Coronary artery (tissue), 2 donors: ENCODE data around the gene GPC3.

ENCODE experiments used
- DNase-seq: peaks from one replicate; pipeline ENCODE4 v3.0.0-alpha.2; 2017; ENCODE audit warnings: low spot score
- H3K27ac ChIP-seq, 2 donors: fragments of 200-600 bp; sonication (generic); one replicate each; pipeline ENCODE4 v1.5.1; 2016 to 2019
- H3K4me3 ChIP-seq: fragments of 200-600 bp; sonication (generic); 2 replicates; pipeline ENCODE4 v1.5.1; 2016; ENCODE audit warnings: mild to moderate bottlenecking, moderate library complexity
- TF ChIP-seq, protein P1 (sequence below): fragments of 200-600 bp; sonication (generic); IDR thresholded peaks from one replicate; pipeline ENCODE4 v1.5.1; 2019; ENCODE audit warnings: antibody characterized with exemption

Gene GPC3

DNA sequence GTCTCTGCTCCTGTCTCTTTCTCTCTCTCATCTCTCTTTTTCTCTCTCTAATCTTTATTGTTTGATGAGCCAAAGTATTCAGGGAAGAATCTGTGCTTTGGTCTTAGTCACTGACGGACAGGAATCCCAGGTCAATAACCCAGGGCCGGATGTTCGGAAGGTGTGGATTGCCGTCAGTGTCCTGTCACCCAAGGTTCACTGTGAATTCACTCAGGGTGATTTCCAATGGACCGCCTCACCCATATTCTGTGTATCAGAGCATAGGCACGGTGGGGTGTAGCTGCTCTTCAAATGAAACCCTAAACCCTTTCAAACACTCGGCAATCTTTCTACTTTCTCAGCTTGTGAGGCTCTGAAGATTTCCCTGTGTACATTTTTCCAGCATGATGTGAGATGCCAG lies 425.5 kb downstream of the GPC3 start:
- H3K27ac ChIP-seq = no peak overlapping the region
- H3K4me3 ChIP-seq = no peak overlapping the region
- no peak for DNase-seq
- TF ChIP-seq, protein P1, sequence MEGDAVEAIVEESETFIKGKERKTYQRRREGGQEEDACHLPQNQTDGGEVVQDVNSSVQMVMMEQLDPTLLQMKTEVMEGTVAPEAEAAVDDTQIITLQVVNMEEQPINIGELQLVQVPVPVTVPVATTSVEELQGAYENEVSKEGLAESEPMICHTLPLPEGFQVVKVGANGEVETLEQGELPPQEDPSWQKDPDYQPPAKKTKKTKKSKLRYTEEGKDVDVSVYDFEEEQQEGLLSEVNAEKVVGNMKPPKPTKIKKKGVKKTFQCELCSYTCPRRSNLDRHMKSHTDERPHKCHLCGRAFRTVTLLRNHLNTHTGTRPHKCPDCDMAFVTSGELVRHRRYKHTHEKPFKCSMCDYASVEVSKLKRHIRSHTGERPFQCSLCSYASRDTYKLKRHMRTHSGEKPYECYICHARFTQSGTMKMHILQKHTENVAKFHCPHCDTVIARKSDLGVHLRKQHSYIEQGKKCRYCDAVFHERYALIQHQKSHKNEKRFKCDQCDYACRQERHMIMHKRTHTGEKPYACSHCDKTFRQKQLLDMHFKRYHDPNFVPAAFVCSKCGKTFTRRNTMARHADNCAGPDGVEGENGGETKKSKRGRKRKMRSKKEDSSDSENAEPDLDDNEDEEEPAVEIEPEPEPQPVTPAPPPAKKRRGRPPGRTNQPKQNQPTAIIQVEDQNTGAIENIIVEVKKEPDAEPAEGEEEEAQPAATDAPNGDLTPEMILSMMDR = no peak

DNA sequence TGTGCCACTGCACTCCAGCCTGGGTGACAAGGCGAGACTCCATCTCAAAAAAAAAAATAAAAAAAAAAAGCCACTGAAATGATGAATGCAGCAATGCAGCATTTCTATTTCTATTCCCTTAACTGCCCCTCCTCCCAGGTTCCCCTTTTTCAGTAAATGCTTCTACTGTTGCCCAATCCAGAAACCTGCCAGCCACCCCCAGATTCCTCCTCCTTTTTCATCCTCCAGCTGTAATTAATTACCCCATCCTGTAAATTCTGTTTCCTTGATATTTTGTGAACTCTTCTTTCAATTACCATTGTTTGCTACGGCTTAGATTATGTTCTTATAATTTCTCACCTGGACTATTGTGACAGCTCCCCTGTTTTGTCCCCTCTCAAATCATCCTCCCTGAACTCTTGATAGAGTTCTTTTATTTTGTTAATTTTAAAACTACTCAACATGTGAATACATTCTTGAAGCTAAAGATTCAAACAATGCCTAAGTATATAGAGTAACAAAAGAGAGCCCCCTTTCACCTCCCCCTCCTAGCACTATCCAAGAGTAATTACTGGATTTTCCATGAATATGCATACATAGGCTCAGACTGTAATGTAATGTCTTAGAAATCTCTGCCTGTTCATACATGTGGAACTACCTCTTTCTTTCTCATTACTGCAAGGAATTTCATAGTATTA lies 429.5 kb downstream of the GPC3 start:
- Histone ChIP-seq H3K4me3 (no peak overlapping the region), H3K27ac (no peak overlapping the region)
- TF ChIP-seq, protein P1 = no peak
- DNase-seq = no peak

DNA sequence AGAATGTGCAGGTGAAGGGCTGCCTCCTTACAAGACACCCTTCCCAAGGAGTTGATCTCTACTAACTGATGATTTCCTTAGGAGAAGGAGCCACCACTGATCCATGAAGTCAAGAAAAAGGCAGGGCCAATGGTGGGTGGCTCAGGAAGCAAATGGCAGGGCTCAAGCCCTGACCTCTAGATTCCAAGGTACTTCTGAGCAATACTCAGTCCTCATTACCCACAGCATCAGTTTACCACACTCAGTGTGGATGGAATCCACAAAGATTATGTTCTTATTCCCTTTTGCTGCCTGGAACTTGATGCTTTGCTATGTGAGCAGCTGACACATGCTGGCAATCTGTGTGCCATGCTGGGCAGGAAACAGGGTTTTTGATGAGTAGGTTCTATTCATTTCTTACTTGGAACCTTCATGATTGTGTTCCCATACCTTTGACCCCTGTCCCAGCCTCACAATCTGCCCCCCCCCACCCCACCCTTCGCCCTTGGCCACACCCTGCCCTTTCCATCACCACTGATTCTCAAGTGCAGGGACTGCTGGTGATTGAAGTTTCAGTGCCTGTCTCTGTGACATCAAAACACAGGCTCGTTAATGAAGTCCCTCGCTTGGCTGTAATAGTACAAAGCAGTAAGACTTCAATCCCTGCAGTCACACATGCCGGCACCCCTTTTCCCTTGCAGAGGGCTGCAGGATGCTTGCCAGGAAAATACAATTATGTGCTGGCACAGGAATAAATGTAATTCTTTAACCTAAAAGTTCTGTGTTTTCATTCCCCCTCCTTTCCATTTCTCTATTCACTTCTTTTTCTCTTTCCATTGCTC lies 434.5 kb downstream of the GPC3 start:
- no peak for DNase-seq
- H3K4me3 ChIP-seq = no peak overlapping the region
- TF ChIP-seq, protein P1 = no peak
- no peak overlapping the region for H3K27ac ChIP-seq

DNA sequence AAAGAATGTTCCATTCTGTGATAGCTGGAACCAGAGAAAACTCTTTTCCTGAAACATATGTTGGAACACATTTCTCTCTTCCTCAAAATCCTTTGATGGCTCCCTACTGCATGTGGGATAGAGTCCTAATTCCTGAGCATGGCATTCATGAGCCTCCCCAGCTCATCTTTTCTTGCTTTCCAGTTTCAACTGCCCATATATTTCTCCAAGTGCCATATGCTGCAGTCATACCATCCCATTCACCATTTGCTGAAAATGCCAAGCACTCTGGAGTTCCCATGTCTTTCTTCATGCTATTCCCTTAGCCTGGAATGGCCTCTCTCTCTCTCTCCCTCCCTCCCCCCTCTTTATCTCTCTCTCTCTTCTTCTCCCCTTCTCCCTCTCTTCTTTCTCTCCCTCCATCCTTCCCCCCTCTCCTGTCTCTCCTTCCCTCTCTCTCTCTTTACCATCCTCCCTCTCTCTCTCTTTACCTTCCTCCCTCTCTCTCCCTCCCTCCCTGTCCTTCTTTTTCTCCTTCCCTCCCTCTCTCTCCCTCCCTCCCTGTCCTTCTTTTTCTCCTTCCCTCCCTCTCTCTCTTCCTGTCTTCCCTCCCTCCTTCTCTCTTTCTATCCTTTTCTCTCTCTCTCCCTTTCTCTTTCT lies 436.0 kb downstream of the GPC3 start:
- no peak overlapping the region for H3K27ac ChIP-seq
- TF ChIP-seq, protein P1 = no peak

DNA sequence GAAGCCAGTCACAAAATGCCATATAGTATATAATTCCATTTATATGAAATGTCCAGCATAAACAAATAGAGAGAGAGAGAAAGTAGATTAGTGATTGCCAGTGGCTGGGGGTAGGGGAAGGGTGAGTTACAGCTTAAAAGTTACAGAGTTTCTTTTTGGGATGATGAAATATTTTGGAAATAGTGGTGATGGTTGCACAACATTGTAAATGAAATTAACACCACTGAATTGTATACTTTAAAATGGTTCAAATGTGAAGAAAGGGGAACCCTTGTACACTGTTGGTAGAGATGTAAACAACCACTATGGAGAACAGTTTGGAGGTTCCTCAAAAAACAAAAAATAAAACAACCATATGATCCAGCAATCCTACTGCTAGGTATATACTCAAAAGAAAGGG lies 439.0 kb downstream of the GPC3 start:
- no peak for DNase-seq
- Histone ChIP-seq H3K27ac (no peak overlapping the region), H3K4me3 (no peak overlapping the region)
- TF ChIP-seq, protein P1 = no peak

More for the DNA sequence above, 436.0 kb downstream of the GPC3 start:
- H3K4me3 ChIP-seq = no peak overlapping the region
- DNase-seq = no peak

DNA sequence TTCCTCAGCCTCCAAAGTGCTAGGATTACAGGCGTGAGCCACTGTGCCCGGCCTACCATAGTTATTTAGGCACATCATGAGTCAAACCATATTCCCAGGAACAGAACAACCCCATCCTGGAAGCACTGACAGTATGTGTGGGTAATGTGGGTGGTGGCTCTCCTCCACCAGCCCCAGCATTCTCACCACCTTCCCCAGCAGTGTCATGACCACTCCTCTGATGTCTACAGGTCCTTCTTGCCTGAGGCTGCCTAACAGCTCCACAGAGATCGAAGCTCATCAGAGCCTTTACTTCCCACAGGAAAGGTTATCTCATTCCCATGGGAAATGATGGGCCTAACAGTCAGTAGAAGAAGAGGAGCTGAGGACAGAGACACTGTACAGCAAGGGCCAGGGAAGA lies 440.6 kb downstream of the GPC3 start:
- no peak overlapping the region for H3K27ac ChIP-seq
- no peak for DNase-seq
- TF ChIP-seq, protein P1 = no peak
- H3K4me3 ChIP-seq = no peak overlapping the region
